GM12878 (cell line): ENCODE results near the gene USP25. TPM values are rescaled to one million over a fixed set of nuclear protein-coding genes. Genes with fewer than 3 reads are reported as not detected.

Experiments used
- ATAC-seq: fragments of 200-7000 bp; cut with Tn5 transposase; 3 replicates; pipeline ENCODE4 v1.9.1; 2020; ENCODE audit warnings: mild to moderate bottlenecking, moderate library complexity
- BruUV-seq: library from RNA; stranded (reverse); fragments of 400-500 nt; replicated peaks from 2 replicates; lab custom pipeline; 2021; lab: Mats Ljungman, UMichigan
- CTCF ChIA-PET: fragments of 300-600 bp; sonication (Branson Sonifier 250); formaldehyde crosslinking; extraction: SDS; loops from one replicate; lab custom pipeline; 2021; ENCODE audit warnings: inconsistent platforms; lab: Yijun Ruan, JAX
- POLR2A ChIA-PET: fragments of 350-600 bp; formaldehyde crosslinking; extraction: SDS; loops from one replicate; lab custom pipeline; 2021; ENCODE audit warnings: inconsistent platforms; lab: Charles Lee
- RAD21 ChIA-PET: fragments of 300-600 bp; sonication (Branson Sonifier 250); formaldehyde crosslinking; loops from one replicate; lab custom pipeline; 2023; ENCODE audit warnings: antibody characterized with exemption; ENCODE audit not compliant: unreplicated experiment; lab: Charles Lee
- SMC1A ChIA-PET: fragments of 300-600 bp; sonication (Branson Sonifier 250); formaldehyde crosslinking; loops from one replicate; lab custom pipeline; 2023; ENCODE audit not compliant: unreplicated experiment, uncharacterized antibody; lab: Charles Lee
- DNase-seq: peaks from one replicate; pipeline ENCODE4 v3.0.0-alpha.2; 2011; ENCODE audit warnings: low read depth, low spot score
- FAIRE-seq: peaks from 3 replicates; lab custom pipeline; 2011; peaks lifted over from hg19 to GRCh38; lab: Jason Lieb, UNC
- H2AFZ ChIP-seq: 2 replicates; pipeline ENCODE4 v1.6.0; 2011; ENCODE audit warnings: low read depth, low read length, control low read depth; ENCODE audit not compliant: control insufficient read depth
- H3K27ac ChIP-seq: 2 replicates; pipeline ENCODE4 v1.5.1; 2011; ENCODE audit warnings: control low read depth; ENCODE audit not compliant: control insufficient read depth, insufficient read depth
- H3K27me3 ChIP-seq, 2 experiments: replicated peaks in 1 of 2; 2 replicates each; pipeline versions ENCODE4 v1.6.0 to v1.6.1; 2011; ENCODE audit warnings: low read length in 1 of 2; ENCODE audit not compliant: control insufficient read depth in 2 of 2, insufficient read depth in 2 of 2
- H3K36me3 ChIP-seq, 2 experiments: 2 replicates each; pipeline ENCODE4 v1.5.1; 2011; ENCODE audit warnings: low read length in 1 of 2; ENCODE audit not compliant: control insufficient read depth in 2 of 2, insufficient read depth in 2 of 2
- H3K4me1 ChIP-seq: 2 replicates; pipeline ENCODE4 v1.6.1; 2011; ENCODE audit warnings: mild to moderate bottlenecking, low read length, moderate library complexity, mixed read lengths; ENCODE audit not compliant: control insufficient read depth, insufficient read depth
- H3K4me2 ChIP-seq: 2 replicates; pipeline ENCODE4 v1.6.0; 2011; ENCODE audit warnings: control low read depth; ENCODE audit not compliant: control insufficient read depth, insufficient read depth
- H3K4me3 ChIP-seq: fragments of 200-600 bp; sonication (generic); 2 replicates; pipeline ENCODE4 v1.5.1; 2016
- H3K79me2 ChIP-seq: 2 replicates; pipeline ENCODE4 v1.6.0; 2011; ENCODE audit warnings: low read length; ENCODE audit not compliant: control insufficient read depth, insufficient read depth
- H3K9ac ChIP-seq: 2 replicates; pipeline ENCODE4 v1.8.0; 2011; ENCODE audit warnings: low read length, control low read depth, mixed read lengths; ENCODE audit not compliant: control insufficient read depth, insufficient read depth
- H3K9me3 ChIP-seq: replicated peaks from 3 replicates; pipeline ENCODE4 v1.5.1; 2011; ENCODE audit warnings: mild to moderate bottlenecking, low read length; ENCODE audit not compliant: control insufficient read depth, insufficient read depth
- H4K20me1 ChIP-seq: 2 replicates; pipeline ENCODE4 v1.6.0; 2011; ENCODE audit not compliant: control insufficient read depth, insufficient read depth
- CBX5 ChIP-seq: sonication (generic); IDR thresholded peaks from 2 replicates; pipeline ENCODE4 v1.6.1; 2016; ENCODE audit warnings: low read depth, moderate library complexity, mild to moderate bottlenecking, inconsistent platforms
- JUND ChIP-seq: IDR thresholded peaks from 2 replicates; pipeline ENCODE4 v1.6.1; 2012; ENCODE audit warnings: low read depth, mild to moderate bottlenecking, low read length, improper control_type of control experiment, moderate library complexity
- MTA3 ChIP-seq: IDR thresholded peaks from 2 replicates; pipeline ENCODE4 v1.6.1; 2012; ENCODE audit warnings: low read length, inconsistent platforms, borderline replicate concordance
- RAD51 ChIP-seq: fragments of 450-650 bp; IDR thresholded peaks from 2 replicates; pipeline ENCODE4 v1.6.1; 2016; ENCODE audit warnings: moderate library complexity, mild to moderate bottlenecking, inconsistent platforms
- TAF1 ChIP-seq: IDR thresholded peaks from 2 replicates; pipeline ENCODE4 v1.6.1; 2011; ENCODE audit warnings: mild to moderate bottlenecking, low read depth, low read length, borderline replicate concordance
- ZNF207 ChIP-seq: fragments of 450-650 bp; IDR thresholded peaks from 2 replicates; pipeline ENCODE4 v1.6.1; 2014; ENCODE audit warnings: antibody characterized with exemption, mild to moderate bottlenecking, borderline replicate concordance
- WGBS: methylation state at CpG from one replicate; pipeline ENCODE4 v1.1.6; 2016; ENCODE audit warnings: low lambda C conversion rate; ENCODE audit not compliant: insufficient replicate concordance, insufficient coverage; ENCODE audit errors: missing lambda C conversion rate; 5-methylcytosine and 5-hydroxymethylcytosine counted together
- in situ Hi-C: fragments of 300-500 bp; cut with MboI; formaldehyde crosslinking; loops from 9 replicates; pipeline ENCODE4 v1.14.3; 2018; ENCODE audit warnings: mixed read lengths
- intact Hi-C: fragments of 100-400 bp; cut with micrococcal nuclease; formaldehyde crosslinking; loops from one replicate; pipeline ENCODE4 v1.14.2; 2022; ENCODE audit not compliant: unreplicated experiment
- polyA plus RNA-seq, 11 experiments: library from polyadenylated mRNA; depleted of rRNA in 4 of 11; unstranded in 6 of 11; stranded (reverse) in 5 of 11; fragments of >200 nt; fragmentation: Nextera tagmentation in 4 of 11; fragmentation: Illumina TruSeq in 1 of 11; extraction: Ambion mirVana in 4 of 11; extraction: Trizol in 1 of 11; gene quantifications; 1 replicate in 1 of 11; 2 replicates in 10 of 11; pipeline versions ENCODE4 v1.2.1 to v1.2.3, GENCODE V29; 2011 to 2016; ENCODE audit warnings: inconsistent platforms in 2 of 11, missing spikeins in 2 of 11, low read depth in 1 of 11
- total RNA-seq, 4 experiments: library from RNA; depleted of rRNA in 3 of 4; stranded (reverse); fragments of >200 nt in 3 of 4; fragmentation: Illumina TruSeq in 1 of 4; extraction: Trizol in 1 of 4; gene quantifications; 2 replicates each; pipeline versions ENCODE4 v1.2.1 to v1.2.3, GENCODE V29; 2013 to 2021
- TF ChIP-seq, protein P1 (sequence below): fragments of 150-350 bp; IDR thresholded peaks from 2 replicates; pipeline ENCODE4 v1.6.1; 2016; ENCODE audit warnings: low read depth, low read length
- TF ChIP-seq, protein P2 (sequence below): fragments of 450-650 bp; IDR thresholded peaks from 2 replicates; pipeline ENCODE4 v1.6.1; 2016; ENCODE audit warnings: mild to moderate bottlenecking
- TF ChIP-seq, protein P3 (sequence below): IDR thresholded peaks from 2 replicates; pipeline ENCODE4 v1.6.1; 2011; ENCODE audit warnings: mild to moderate bottlenecking, low read depth, low read length, moderate library complexity; ENCODE audit not compliant: insufficient replicate concordance
- TF ChIP-seq, protein P4 (sequence below): fragments of 450-650 bp; formaldehyde crosslinking; IDR thresholded peaks from 2 replicates; pipeline ENCODE4 v1.4.0; 2022; ENCODE audit warnings: mild to moderate bottlenecking, moderate library complexity

USP25 gene
- total and polyA plus RNA-seq, 10 of the 15 experiments (the other 5 are each of a cell fraction or from before 2014, with no cell fraction given): 1.5 to 31.3 (median 23.4) TPM

DNA sequence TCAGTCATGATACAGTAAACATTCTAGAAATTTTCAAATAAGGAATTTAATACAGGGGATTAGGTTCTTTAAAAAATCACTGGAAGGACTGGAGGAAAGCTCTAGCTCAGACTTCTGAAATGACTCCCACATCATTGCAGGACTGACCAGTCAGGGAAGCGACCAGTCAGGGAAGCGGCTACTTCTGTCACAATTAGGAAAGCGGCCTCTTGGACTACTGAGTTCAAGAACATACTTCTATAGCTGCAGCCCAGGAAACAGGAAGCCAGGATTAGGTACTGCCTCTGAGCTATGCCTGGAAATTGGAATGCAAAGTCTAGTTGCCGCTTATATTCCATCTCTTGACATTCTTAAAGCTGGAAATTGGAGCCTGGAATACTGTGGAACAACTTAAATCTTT lies 45.5 kb downstream of the USP25 start:
- H3K9me3 ChIP-seq: no peaks in the 10 kb centered on the region
- BruUV-seq: no TSS peak
- TF ChIP-seq, protein P1, sequence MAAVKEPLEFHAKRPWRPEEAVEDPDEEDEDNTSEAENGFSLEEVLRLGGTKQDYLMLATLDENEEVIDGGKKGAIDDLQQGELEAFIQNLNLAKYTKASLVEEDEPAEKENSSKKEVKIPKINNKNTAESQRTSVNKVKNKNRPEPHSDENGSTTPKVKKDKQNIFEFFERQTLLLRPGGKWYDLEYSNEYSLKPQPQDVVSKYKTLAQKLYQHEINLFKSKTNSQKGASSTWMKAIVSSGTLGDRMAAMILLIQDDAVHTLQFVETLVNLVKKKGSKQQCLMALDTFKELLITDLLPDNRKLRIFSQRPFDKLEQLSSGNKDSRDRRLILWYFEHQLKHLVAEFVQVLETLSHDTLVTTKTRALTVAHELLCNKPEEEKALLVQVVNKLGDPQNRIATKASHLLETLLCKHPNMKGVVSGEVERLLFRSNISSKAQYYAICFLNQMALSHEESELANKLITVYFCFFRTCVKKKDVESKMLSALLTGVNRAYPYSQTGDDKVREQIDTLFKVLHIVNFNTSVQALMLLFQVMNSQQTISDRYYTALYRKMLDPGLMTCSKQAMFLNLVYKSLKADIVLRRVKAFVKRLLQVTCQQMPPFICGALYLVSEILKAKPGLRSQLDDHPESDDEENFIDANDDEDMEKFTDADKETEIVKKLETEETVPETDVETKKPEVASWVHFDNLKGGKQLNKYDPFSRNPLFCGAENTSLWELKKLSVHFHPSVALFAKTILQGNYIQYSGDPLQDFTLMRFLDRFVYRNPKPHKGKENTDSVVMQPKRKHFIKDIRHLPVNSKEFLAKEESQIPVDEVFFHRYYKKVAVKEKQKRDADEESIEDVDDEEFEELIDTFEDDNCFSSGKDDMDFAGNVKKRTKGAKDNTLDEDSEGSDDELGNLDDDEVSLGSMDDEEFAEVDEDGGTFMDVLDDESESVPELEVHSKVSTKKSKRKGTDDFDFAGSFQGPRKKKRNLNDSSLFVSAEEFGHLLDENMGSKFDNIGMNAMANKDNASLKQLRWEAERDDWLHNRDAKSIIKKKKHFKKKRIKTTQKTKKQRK: no peak
- TF ChIP-seq, protein P2, sequence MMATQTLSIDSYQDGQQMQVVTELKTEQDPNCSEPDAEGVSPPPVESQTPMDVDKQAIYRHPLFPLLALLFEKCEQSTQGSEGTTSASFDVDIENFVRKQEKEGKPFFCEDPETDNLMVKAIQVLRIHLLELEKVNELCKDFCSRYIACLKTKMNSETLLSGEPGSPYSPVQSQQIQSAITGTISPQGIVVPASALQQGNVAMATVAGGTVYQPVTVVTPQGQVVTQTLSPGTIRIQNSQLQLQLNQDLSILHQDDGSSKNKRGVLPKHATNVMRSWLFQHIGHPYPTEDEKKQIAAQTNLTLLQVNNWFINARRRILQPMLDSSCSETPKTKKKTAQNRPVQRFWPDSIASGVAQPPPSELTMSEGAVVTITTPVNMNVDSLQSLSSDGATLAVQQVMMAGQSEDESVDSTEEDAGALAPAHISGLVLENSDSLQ: no peak
- TF ChIP-seq, protein P3, sequence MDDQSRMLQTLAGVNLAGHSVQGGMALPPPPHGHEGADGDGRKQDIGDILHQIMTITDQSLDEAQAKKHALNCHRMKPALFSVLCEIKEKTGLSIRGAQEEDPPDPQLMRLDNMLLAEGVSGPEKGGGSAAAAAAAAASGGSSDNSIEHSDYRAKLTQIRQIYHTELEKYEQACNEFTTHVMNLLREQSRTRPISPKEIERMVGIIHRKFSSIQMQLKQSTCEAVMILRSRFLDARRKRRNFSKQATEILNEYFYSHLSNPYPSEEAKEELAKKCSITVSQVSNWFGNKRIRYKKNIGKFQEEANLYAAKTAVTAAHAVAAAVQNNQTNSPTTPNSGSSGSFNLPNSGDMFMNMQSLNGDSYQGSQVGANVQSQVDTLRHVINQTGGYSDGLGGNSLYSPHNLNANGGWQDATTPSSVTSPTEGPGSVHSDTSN: no peak
- TF ChIP-seq CBX5 (no peak), JUND (no peak), MTA3 (no peak), TAF1 (no peak), ZNF207 (no peak), RAD51 (no peak)
- TF ChIP-seq, protein P4, sequence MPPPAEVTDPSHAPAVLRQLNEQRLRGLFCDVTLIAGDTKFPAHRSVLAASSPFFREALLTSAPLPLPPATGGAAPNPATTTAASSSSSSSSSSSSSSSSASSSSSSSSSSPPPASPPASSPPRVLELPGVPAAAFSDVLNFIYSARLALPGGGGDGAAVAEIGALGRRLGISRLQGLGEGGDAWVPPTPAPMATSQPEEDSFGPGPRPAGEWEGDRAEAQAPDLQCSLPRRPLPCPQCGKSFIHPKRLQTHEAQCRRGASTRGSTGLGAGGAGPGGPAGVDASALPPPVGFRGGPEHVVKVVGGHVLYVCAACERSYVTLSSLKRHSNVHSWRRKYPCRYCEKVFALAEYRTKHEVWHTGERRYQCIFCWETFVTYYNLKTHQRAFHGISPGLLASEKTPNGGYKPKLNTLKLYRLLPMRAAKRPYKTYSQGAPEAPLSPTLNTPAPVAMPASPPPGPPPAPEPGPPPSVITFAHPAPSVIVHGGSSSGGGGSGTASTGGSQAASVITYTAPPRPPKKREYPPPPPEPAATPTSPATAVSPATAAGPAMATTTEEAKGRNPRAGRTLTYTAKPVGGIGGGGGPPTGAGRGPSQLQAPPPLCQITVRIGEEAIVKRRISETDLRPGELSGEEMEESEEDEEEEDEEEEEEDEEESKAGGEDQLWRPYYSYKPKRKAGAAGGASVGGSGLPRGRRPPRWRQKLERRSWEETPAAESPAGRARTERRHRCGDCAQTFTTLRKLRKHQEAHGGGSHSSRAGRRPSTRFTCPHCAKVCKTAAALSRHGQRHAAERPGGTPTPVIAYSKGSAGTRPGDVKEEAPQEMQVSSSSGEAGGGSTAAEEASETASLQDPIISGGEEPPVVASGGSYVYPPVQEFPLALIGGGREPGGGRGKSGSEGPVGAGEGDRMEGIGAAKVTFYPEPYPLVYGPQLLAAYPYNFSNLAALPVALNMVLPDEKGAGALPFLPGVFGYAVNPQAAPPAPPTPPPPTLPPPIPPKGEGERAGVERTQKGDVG (CRISPR knock-in tag): no peak
- no peaks in the 10 kb centered on the region for H3K79me2 ChIP-seq
- H3K9ac ChIP-seq: no peak overlapping the region
- H4K20me1 ChIP-seq: no peaks in the 10 kb centered on the region
- in situ Hi-C loops: no loop called here
- ChIA-PET RAD21 (no interaction called here), SMC1A (interaction anchor here (0.8 to 1.2 kb wide), 2 partner anchors 11 to 22 kb away, joined by 4 read pairs; no protein-coding TSS in a partner anchor), POLR2A (no interaction called here), CTCF (interaction anchor here (0.6 to 2.1 kb wide), 2 partner anchors 11 to 88 kb away, joined by 4 to 6 read pairs; no protein-coding TSS in a partner anchor)
- ATAC-seq: no peak
- no peak for DNase-seq
- intact Hi-C loops: no loop called here
- no peaks in the 10 kb centered on the region; a peak in 2 of 4 replicates for H3K36me3 ChIP-seq
- H3K4me2 ChIP-seq: no peak overlapping the region
- no peak overlapping the region for H3K27ac ChIP-seq
- no peak overlapping the region for H3K4me3 ChIP-seq
- no peaks in the 10 kb centered on the region for H3K27me3 ChIP-seq
- no peak overlapping the region for H2AFZ ChIP-seq
- FAIRE-seq: no peak
- WGBS: 95% methylated on average over 4 of the region's 4 CpGs
- H3K4me1 ChIP-seq: no peaks in the 10 kb centered on the region
